Right atrium auricular region (tissue), 2 donors: Measurements from ENCODE around the gene IFITM2. TPM values are rescaled to one million over a fixed set of nuclear protein-coding genes. Genes with fewer than 3 reads are reported as not detected.

Experiments
- DNase-seq: peaks from one replicate; pipeline ENCODE4 v3.0.0-alpha.2; 2019; ENCODE audit warnings: low spot score
- H3K27ac ChIP-seq, 2 donors: fragments of 200-600 bp; sonication (generic); 1 replicate in 1 of 2; 2 replicates in 1 of 2; pipeline ENCODE4 v1.5.1; 2016 to 2019
- H3K27me3 ChIP-seq, 2 donors: fragments of 200-600 bp; sonication (generic); one replicate each; pipeline versions ENCODE4 v1.5.1 to v1.6.0; 2017 to 2019
- H3K36me3 ChIP-seq: fragments of 200-600 bp; sonication (generic); one replicate; pipeline ENCODE4 v1.5.1; 2016
- H3K4me1 ChIP-seq, 2 donors: fragments of 200-600 bp; sonication (generic); one replicate each; pipeline versions ENCODE4 v1.5.1 to v1.6.0; 2017 to 2019
- H3K4me3 ChIP-seq, 2 donors: fragments of 200-600 bp; sonication (generic); 1 replicate in 1 of 2; 2 replicates in 1 of 2; pipeline ENCODE4 v1.5.1; 2017 to 2019; ENCODE audit warnings: mild to moderate bottlenecking in 1 of 2, moderate library complexity in 1 of 2
- H3K9me3 ChIP-seq, 2 donors: fragments of 200-600 bp; sonication (generic); one replicate each; pipeline ENCODE4 v1.5.1; 2019
- CTCF ChIP-seq, 2 donors: fragments of 200-600 bp; sonication (generic); IDR thresholded peaks; one replicate each; pipeline ENCODE4 v1.5.1; 2019; ENCODE audit warnings: antibody characterized with exemption in 2 of 2
- total RNA-seq, 2 donors: library from RNA; depleted of rRNA; stranded (reverse); fragments of >200 nt; gene quantifications; one replicate each; pipeline ENCODE4 v1.1.0, GENCODE V29; 2016

The IFITM2 gene
- total RNA-seq, 2 donors from 2014 or later, result 120 to 296 TPM

DNA sequence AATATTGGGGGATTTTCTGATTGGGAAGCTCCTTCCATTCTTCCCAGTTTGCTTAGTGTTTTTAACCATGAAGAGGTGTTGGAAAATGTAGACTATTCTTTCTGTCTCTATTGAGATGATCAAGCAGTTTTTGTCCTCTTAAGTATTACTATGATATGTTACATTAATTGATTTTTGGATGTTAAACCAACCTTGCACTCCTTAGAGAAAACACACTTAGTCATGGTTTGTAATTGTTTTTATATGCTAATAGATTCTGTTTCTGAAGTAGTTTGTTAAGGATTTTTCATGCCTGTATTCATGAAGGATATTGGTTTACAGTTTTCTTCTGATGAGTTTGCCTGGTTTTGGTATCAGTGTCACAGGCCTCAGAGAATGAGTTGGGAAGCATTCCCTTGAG lies 31.4 kb upstream of the IFITM2 start:
- no peaks in the 10 kb centered on the region for H3K36me3 ChIP-seq
- H3K4me1 ChIP-seq, result peaks cover 0 to 20% of the 10 kb centered on the region in 2 donors
- H3K27ac ChIP-seq, result no peak overlapping the region
- no peaks in the 10 kb centered on the region for H3K9me3 ChIP-seq
- H3K27me3 ChIP-seq, result peaks cover 13 to 28% of the 10 kb centered on the region in 2 donors
- no peak overlapping the region for H3K4me3 ChIP-seq
- DNase-seq, result no peak
- no peak for TF ChIP-seq CTCF (IDR thresholded peaks at IDR 0.05)

DNA sequence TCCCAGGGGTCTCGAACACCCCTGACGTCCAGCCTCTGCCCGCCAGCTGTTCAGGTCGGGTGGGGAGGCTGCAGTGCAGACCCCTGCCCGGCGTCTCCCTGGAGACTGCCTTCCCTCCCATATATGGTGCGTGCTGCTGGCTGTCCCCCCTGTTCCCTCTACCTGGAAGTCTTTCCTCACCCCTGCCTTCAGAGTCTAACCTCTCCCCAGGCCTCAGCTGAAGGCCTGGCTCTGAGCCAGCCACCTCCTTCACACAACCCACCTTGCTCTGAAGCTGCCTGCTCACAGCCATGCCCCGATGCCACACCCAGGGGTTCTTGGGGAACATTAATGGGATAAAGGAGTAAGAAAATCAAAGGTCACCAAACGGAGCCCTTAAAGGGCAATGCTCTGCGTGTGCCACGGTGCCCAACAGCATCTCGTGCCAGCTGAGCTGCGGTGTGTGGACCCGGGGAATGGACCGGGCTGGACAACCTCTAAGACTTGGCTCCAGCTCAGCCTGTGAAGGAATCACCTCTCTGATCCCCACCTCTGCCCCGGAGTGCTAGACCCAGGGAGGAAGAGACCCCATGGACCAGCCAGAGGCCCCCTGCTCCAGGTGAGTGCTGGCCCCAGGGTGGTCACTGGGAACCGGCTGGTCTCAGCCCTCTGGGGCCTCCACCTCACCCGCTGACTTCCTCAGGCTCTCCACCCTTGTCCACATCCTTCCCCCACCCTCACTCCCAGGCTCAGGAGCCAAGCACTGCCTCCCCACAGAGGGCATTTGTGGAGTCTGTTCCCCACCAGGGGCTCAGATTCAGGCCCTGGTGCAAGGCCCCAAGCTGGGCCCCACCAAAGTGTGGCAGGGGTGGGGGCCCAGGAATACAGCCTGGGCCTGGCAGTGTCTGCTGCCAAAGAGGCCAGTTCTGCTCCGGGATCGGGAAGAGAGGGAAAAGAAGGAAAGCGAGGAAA lies 29.3 kb upstream of the IFITM2 start, which contains the start of gene NLRP6:
NLRP6 (plus strand) TSS at position 407 of the 951 bp plus-strand sequence; CDS start at position 570, 163 bp downstream.
- Histone ChIP-seq H3K27ac (no peak within 1 kb of the TSS), H3K27me3 (peaks cover 24 to 44% of the 10 kb centered on the region in 2 donors)
- DNase-seq, result no peak

DNA sequence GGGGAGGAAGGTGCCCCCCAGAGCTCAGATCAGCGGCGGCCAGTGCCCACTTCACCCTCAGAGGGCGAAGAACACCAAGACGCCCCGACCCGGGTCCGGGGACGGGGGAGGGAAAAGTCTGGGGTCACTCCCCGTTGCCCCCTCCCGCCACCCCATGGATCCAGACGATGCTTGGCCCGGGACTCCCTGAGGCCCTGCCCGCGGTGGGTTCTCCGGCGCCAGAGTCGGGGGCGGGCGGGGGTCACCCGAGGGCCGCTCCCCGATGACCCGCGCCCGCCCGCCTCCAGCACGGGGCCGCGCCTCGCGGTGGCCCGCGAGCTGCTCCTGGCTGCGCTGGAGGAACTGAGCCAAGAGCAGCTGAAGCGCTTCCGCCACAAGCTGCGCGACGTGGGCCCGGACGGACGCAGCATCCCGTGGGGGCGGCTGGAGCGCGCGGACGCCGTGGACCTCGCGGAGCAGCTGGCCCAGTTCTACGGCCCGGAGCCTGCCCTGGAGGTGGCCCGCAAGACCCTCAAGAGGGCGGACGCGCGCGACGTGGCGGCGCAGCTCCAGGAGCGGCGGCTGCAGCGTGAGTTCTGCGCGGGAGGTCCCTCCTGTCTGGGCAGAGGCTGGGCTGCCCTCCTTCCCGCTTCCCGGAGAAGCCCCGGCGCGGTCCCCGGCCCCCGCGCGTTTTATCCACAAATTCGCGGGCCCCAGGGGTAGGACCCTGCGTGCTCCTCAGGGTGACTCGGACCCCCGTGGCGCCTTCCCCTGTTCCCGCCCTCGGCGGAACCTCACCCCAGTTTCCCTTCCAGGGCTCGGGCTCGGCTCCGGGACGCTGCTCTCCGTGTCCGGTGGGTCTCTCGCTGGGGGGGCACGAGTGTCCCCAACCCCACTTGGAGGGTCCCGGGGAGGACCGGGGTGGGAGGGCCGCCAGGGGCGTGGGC lies 28.3 kb upstream of the IFITM2 start:
- H3K4me3 ChIP-seq, result peak overlapping the region in 1 of 2 donors; percentile 33

More for the DNA sequence above, 29.3 kb upstream of the IFITM2 start, which contains the start of gene NLRP6:
- Histone ChIP-seq H3K9me3 (no peaks in the 10 kb centered on the region), H3K36me3 (no peaks in the 10 kb centered on the region), H3K4me1 (peaks cover 0 to 20% of the 10 kb centered on the region in 2 donors), H3K4me3 (peak within 1 kb of the TSS in 1 of 2 donors; percentile 33)
- no peak for TF ChIP-seq CTCF (IDR thresholded peaks at IDR 0.05)

DNA sequence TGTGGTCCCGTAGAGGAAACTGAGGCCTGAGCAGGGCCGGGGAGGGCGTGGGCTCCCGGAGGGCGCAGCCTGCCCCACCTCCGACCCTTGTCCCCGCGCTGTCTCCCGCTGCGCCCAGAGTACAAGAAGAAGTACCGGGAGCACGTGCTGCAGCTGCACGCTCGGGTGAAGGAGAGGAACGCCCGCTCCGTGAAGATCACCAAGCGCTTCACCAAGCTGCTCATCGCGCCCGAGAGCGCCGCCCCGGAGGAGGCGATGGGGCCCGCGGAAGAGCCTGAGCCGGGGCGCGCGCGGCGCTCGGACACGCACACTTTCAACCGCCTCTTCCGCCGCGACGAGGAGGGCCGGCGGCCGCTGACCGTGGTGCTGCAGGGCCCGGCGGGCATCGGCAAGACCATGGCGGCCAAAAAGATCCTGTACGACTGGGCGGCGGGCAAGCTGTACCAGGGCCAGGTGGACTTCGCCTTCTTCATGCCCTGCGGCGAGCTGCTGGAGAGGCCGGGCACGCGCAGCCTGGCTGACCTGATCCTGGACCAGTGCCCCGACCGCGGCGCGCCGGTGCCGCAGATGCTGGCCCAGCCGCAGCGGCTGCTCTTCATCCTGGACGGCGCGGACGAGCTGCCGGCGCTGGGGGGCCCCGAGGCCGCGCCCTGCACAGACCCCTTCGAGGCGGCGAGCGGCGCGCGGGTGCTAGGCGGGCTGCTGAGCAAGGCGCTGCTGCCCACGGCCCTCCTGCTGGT lies 27.5 kb upstream of the IFITM2 start:
- H3K4me1 ChIP-seq, result peaks cover 0 to 20% of the 10 kb centered on the region in 2 donors
- peaks cover 24 to 44% of the 10 kb centered on the region in 2 donors for H3K27me3 ChIP-seq
- no peaks in the 10 kb centered on the region for H3K36me3 ChIP-seq
- no peak overlapping the region for H3K27ac ChIP-seq
- no peak for DNase-seq
- peak overlapping the region in 1 of 2 donors; percentile 33 for H3K4me3 ChIP-seq
- no peaks in the 10 kb centered on the region for H3K9me3 ChIP-seq
- TF ChIP-seq CTCF (IDR thresholded peaks at IDR 0.05), result no peak

More for the DNA sequence above, 28.3 kb upstream of the IFITM2 start:
- Histone ChIP-seq H3K4me1 (peaks cover 0 to 20% of the 10 kb centered on the region in 2 donors), H3K9me3 (no peaks in the 10 kb centered on the region), H3K36me3 (no peaks in the 10 kb centered on the region), H3K27me3 (peaks cover 24 to 44% of the 10 kb centered on the region in 2 donors), H3K27ac (no peak overlapping the region)
- no peak for DNase-seq
- no peak for TF ChIP-seq CTCF (IDR thresholded peaks at IDR 0.05)
